Trophoblast cell (in vitro differentiated cells and primary cell): Measurements from ENCODE around the gene MUC12.
A peak's percentile ranks its signal among the peaks of the same experiment; 100 is the strongest.

ENCODE experiments used
- DNase-seq, 2 donors: peaks; one replicate each; pipeline ENCODE4 v3.0.0-alpha.2; 2016
- H2AFZ ChIP-seq: 2 replicates; pipeline ENCODE4 v1.6.1; 2013; ENCODE audit warnings: low read length, moderate library complexity, mild to moderate bottlenecking; ENCODE audit not compliant: insufficient read depth, poor library complexity
- H2AK5ac ChIP-seq: 2 replicates; pipeline ENCODE4 v1.6.1; 2013; ENCODE audit warnings: mild to moderate bottlenecking, low read length
- H2BK120ac ChIP-seq: 2 replicates; pipeline ENCODE4 v1.6.1; 2013; ENCODE audit warnings: low read length, mild to moderate bottlenecking, moderate library complexity; ENCODE audit not compliant: insufficient read depth, poor library complexity
- H2BK12ac ChIP-seq: 2 replicates; pipeline ENCODE4 v1.6.1; 2013; ENCODE audit warnings: mild to moderate bottlenecking, low read length, moderate library complexity
- H2BK5ac ChIP-seq: 2 replicates; pipeline ENCODE4 v1.6.1; 2013; ENCODE audit warnings: low read length, low read depth, moderate library complexity, mild to moderate bottlenecking; ENCODE audit not compliant: poor library complexity
- H3K14ac ChIP-seq: 2 replicates; pipeline ENCODE4 v1.6.1; 2013; ENCODE audit warnings: mild to moderate bottlenecking, low read length
- H3K18ac ChIP-seq: 2 replicates; pipeline ENCODE4 v1.6.1; 2013; ENCODE audit warnings: mild to moderate bottlenecking, low read length
- H3K23ac ChIP-seq: 2 replicates; pipeline ENCODE4 v1.6.1; 2013; ENCODE audit warnings: low read length
- H3K27ac ChIP-seq: 2 replicates; pipeline ENCODE4 v1.5.1; 2013; ENCODE audit warnings: low read depth, mild to moderate bottlenecking, inconsistent platforms, low read length, moderate library complexity
- H3K27me3 ChIP-seq: 2 replicates; pipeline ENCODE4 v1.6.1; 2013; ENCODE audit warnings: inconsistent platforms, mild to moderate bottlenecking, low read length, moderate library complexity; ENCODE audit not compliant: insufficient read depth
- H3K36me3 ChIP-seq, 2 experiments: 1 replicate in 1 of 2; 2 replicates in 1 of 2; pipeline ENCODE4 v1.6.1; 2013; ENCODE audit warnings: low read length in 2 of 2, mild to moderate bottlenecking in 2 of 2, moderate library complexity in 1 of 2; ENCODE audit not compliant: insufficient read depth in 2 of 2, control insufficient read depth in 1 of 2
- H3K4ac ChIP-seq: 2 replicates; pipeline ENCODE4 v1.6.1; 2013; ENCODE audit warnings: low read depth, mild to moderate bottlenecking, low read length, moderate library complexity
- H3K4me1 ChIP-seq, 2 experiments: 1 replicate in 1 of 2; 2 replicates in 1 of 2; pipeline ENCODE4 v1.6.1; 2013; ENCODE audit warnings: low read length in 2 of 2, mild to moderate bottlenecking in 2 of 2, moderate library complexity in 1 of 2; ENCODE audit not compliant: insufficient read depth in 2 of 2, control insufficient read depth in 1 of 2
- H3K4me2 ChIP-seq: 2 replicates; pipeline ENCODE4 v1.6.1; 2013; ENCODE audit warnings: inconsistent platforms, mild to moderate bottlenecking, low read length, moderate library complexity
- H3K4me3 ChIP-seq: 2 replicates; pipeline ENCODE4 v1.5.1; 2013; ENCODE audit warnings: mild to moderate bottlenecking, low read depth, low read length, inconsistent platforms
- H3K79me1 ChIP-seq: one replicate; pipeline ENCODE4 v1.6.1; 2013; ENCODE audit warnings: low read length
- H3K79me2 ChIP-seq: 2 replicates; pipeline ENCODE4 v1.6.1; 2013; ENCODE audit warnings: low read length, mild to moderate bottlenecking; ENCODE audit not compliant: control insufficient read depth, insufficient read depth, poor library complexity
- H3K9ac ChIP-seq: 2 replicates; pipeline ENCODE4 v1.6.1; 2013; ENCODE audit warnings: mild to moderate bottlenecking, low read length
- H3K9me3 ChIP-seq: 2 replicates; pipeline ENCODE4 v1.6.1; 2013; ENCODE audit warnings: low read depth, mild to moderate bottlenecking, control low read depth, inconsistent platforms, low read length; ENCODE audit not compliant: insufficient read depth
- H4K12ac ChIP-seq: 2 replicates; pipeline ENCODE4 v1.6.1; 2013; ENCODE audit warnings: low read depth, mild to moderate bottlenecking, low read length, moderate library complexity
- H4K8ac ChIP-seq: 2 replicates; pipeline ENCODE4 v1.6.1; 2013; ENCODE audit warnings: low read depth, mild to moderate bottlenecking, low read length, moderate library complexity
- H4K91ac ChIP-seq: one replicate; pipeline ENCODE4 v1.6.1; 2013; ENCODE audit warnings: low read depth, mild to moderate bottlenecking, low read length, moderate library complexity
- WGBS: extraction: QIAGEN DNeasy Blood & Tissue Kit; methylation state at CpG from one replicate; pipeline ENCODE4 v1.1.7; 2013; ENCODE audit warnings: missing lambda C conversion rate; ENCODE audit not compliant: insufficient read length, insufficient coverage; ENCODE audit errors: extremely low coverage; 5-methylcytosine and 5-hydroxymethylcytosine counted together

Gene MUC12

GRCh38 chr7:100949933-100950443, 19.4 kb upstream of the MUC12 start:
- Histone ChIP-seq H2BK12ac (no peak overlapping the region), H3K79me1 (no peaks in the 10 kb centered on the region), H3K27ac (no peak overlapping the region), H3K4me2 (no peak overlapping the region), H3K79me2 (no peaks in the 10 kb centered on the region), H2AFZ (no peak overlapping the region), H3K4me3 (no peak overlapping the region), H3K9me3 (peaks cover 6% of the 10 kb centered on the region), H2BK120ac (no peak overlapping the region), H2BK5ac (no peak overlapping the region), H3K9ac (no peak overlapping the region), H4K8ac (no peak overlapping the region), H3K27me3 (no peaks in the 10 kb centered on the region), H2AK5ac (no peak overlapping the region), H3K36me3 (no peaks in the 10 kb centered on the region), H4K12ac (no peak overlapping the region), H3K4me1 (peaks cover 0 to 2% of the 10 kb centered on the region in 2 experiments), H3K14ac (no peak overlapping the region), H3K4ac (no peak overlapping the region), H3K23ac (no peak overlapping the region), H3K18ac (no peak overlapping the region), H4K91ac (no peak overlapping the region)
- no peak for DNase-seq
- WGBS = no CpG with 5 or more reads among the region's 15 CpGs

GRCh38 chr7:100951172-100951571, 18.2 kb upstream of the MUC12 start:
- peaks cover 0 to 2% of the 10 kb centered on the region in 2 experiments for H3K4me1 ChIP-seq
- no peak overlapping the region for H4K8ac ChIP-seq
- H2BK120ac ChIP-seq = no peak overlapping the region
- WGBS = no CpG with 5 or more reads among the region's 6 CpGs
- DNase-seq = no peak
- H3K18ac ChIP-seq = no peak overlapping the region
- H2BK5ac ChIP-seq = no peak overlapping the region
- no peaks in the 10 kb centered on the region for H3K79me2 ChIP-seq
- no peak overlapping the region for H4K12ac ChIP-seq
- H3K9me3 ChIP-seq = peaks cover 8% of the 10 kb centered on the region
- no peak overlapping the region for H2BK12ac ChIP-seq
- no peak overlapping the region for H3K27ac ChIP-seq
- H3K27me3 ChIP-seq = no peaks in the 10 kb centered on the region
- H2AK5ac ChIP-seq = no peak overlapping the region
- no peak overlapping the region for H3K4me3 ChIP-seq
- no peak overlapping the region for H4K91ac ChIP-seq
- no peaks in the 10 kb centered on the region for H3K79me1 ChIP-seq
- no peak overlapping the region for H2AFZ ChIP-seq
- no peak overlapping the region for H3K14ac ChIP-seq
- no peak overlapping the region for H3K23ac ChIP-seq
- no peak overlapping the region for H3K4ac ChIP-seq
- no peak overlapping the region for H3K4me2 ChIP-seq
- H3K9ac ChIP-seq = no peak overlapping the region
- no peaks in the 10 kb centered on the region for H3K36me3 ChIP-seq

- H3K4ac ChIP-seq = no peak overlapping the region
- H3K18ac ChIP-seq = no peak overlapping the region
- H4K8ac ChIP-seq = no peak overlapping the region
- H3K79me1 ChIP-seq = no peaks in the 10 kb centered on the region
- no peak overlapping the region for H2BK5ac ChIP-seq
- peaks cover 10% of the 10 kb centered on the region for H3K9me3 ChIP-seq
- H2AFZ ChIP-seq = no peak overlapping the region
- no peak overlapping the region for H3K4me2 ChIP-seq
- H3K4me1 ChIP-seq = peaks cover 0 to 2% of the 10 kb centered on the region in 2 experiments
- no CpG with 5 or more reads among the region's 15 CpGs for WGBS
- no peak overlapping the region for H4K91ac ChIP-seq
- no peaks in the 10 kb centered on the region for H3K27me3 ChIP-seq
- no peak overlapping the region for H2BK120ac ChIP-seq
- H3K9ac ChIP-seq = peak overlapping the region; percentile 4
- H3K4me3 ChIP-seq = no peak overlapping the region
- H3K79me2 ChIP-seq = no peaks in the 10 kb centered on the region
- H2BK12ac ChIP-seq = no peak overlapping the region
- no peaks in the 10 kb centered on the region for H3K36me3 ChIP-seq
- no peak overlapping the region for H3K27ac ChIP-seq
- H2AK5ac ChIP-seq = no peak overlapping the region
- no peak overlapping the region for H4K12ac ChIP-seq
- H3K23ac ChIP-seq = no peak overlapping the region
- DNase-seq = peak; percentile 39 to 53
- H3K14ac ChIP-seq = no peak overlapping the region
Measured at GRCh38 chr7:100951888-100952560, 17.3 kb upstream of the MUC12 start.

GRCh38 chr7:100952641-100953040, 16.7 kb upstream of the MUC12 start:
- Histone ChIP-seq H3K79me2 (no peaks in the 10 kb centered on the region), H3K9ac (no peak overlapping the region), H3K79me1 (no peaks in the 10 kb centered on the region), H3K23ac (no peak overlapping the region), H3K4me1 (peaks cover 0 to 2% of the 10 kb centered on the region in 2 experiments), H3K27me3 (no peaks in the 10 kb centered on the region), H3K14ac (no peak overlapping the region), H2AK5ac (no peak overlapping the region), H4K91ac (no peak overlapping the region), H2BK120ac (no peak overlapping the region), H4K12ac (no peak overlapping the region), H2AFZ (no peak overlapping the region), H3K4me2 (no peak overlapping the region), H3K36me3 (no peaks in the 10 kb centered on the region), H3K9me3 (peaks cover 10% of the 10 kb centered on the region), H3K27ac (no peak overlapping the region), H3K18ac (no peak overlapping the region), H2BK5ac (no peak overlapping the region), H2BK12ac (no peak overlapping the region), H4K8ac (no peak overlapping the region), H3K4ac (no peak overlapping the region), H3K4me3 (no peak overlapping the region)
- no CpG with 5 or more reads among the region's 2 CpGs for WGBS
- DNase-seq = no peak
